NCI-H146 (cell line): ENCODE measurements around the gene BTBD19.

ENCODE experiments used
- DNase-seq: peaks from one replicate; lab custom pipeline; 2025; lab: John Stamatoyannopoulos, UW

Gene BTBD19

DNA sequence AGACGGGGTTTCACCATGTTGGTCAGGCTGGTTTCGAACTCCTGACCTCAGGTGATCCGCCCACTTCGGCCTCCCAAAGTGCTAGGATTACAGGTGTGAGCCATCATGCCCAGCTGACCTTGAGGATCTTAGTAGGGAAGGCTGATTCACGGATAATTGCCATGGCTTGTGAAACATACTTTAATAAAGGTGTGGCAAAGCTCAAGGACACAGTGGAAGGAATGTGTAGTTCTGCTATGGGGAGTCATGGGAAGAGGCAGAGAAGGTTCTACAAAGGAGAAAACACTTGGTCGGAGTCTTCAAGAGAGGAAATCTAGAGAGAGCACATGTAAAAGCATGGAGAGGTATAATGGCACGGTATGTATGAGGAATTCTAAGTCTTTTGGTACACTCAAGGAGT is 47.4 kb downstream of the BTBD19 start:
- DNase-seq = no peak

DNA sequence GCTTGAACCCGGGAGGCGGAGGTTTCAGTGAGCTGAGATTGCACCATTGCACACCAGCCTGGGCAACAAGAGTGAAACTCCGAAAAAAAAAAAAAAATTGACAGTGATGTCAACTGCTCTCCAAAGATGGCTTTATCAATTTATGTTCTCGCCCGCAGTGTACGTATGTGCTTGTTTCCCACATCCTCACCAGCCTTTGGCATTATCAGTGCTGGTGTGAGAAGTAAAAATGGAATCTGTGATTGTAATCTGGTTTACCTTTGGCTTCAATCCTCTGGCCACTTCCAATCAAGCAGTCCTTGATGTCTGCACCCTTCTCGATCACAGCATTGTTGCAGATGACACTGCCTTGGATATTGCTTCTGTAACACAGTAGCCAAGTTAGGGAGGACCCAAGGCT is 49.1 kb downstream of the BTBD19 start:
- no peak for DNase-seq

DNA sequence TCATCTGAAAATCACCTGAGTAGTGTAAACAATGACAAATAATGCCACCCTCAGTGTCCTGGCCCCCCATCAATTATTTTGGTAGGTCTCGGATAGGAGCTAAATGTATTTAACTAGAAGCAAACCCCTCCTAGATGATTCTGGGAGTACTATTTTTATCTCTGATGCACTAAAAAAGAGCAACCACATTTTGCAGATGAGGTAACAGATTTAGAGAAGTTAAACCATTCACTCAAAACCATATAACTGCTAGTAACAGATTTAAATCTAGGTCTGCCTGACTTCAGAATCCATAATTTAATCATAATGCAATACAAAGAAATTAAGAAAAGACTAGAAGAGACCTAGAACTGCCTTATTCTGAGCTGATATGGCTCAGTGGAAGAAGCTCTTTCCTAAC is 52.0 kb downstream of the BTBD19 start:
- DNase-seq = no peak

DNA sequence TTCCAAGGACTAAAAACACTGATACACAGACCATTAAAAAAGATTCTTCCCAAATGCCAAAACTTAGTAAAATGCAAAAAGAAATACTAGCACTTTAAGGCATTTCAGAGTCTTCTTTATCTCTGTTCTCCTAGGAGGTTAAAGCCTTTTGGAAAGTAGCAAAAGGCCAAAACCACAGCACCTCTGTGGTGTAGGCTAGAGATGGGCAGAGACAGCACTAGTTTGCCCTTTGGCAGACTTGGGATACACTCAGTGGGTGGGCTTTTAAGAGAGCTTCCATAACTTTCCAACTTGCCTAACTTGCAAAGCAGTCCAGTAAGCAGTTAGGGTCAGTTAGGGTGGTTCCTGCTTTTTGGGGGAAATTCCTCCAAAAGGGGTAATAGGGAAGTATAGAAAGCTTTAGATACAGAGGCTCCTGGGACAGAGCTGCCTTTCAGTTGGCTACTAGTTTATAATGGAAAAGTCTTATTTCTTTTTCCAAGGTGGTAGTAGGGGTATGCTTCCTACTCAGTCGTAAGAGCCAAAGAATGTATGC is 52.6 kb downstream of the BTBD19 start:
- no peak for DNase-seq

DNA sequence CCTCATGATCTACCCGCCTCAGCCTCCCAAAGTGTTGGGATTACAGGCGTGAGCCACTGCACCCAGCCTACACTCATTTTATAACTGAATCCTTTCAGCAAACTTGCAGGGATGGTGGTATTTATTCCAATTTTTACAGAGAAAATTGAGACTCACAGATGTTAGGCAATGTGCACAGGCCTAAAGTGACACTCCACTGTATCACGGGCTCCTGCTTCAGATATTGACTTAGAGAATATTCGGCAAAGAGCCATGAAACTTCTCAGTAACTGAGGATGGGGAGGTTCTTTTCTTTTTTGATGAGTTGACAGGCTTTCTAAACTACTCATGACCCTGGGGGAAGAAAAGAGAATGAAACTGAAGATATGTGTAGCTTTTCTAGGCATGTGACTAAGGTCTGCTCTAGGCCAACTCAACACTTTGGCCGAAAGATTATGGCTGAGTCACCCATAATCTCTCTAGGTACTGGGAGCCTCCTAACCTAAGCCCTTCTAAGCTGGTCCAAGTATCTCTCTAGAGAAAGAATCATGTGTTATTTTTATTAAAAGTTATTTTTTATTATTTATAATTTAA is 54.6 kb downstream of the BTBD19 start:
- no peak for DNase-seq
